IMR-90 (cell line): ENCODE measurements around the gene ADCYAP1.

Experiments used
- BHLHE40 ChIP-seq: fragments of 150-350 bp; IDR thresholded peaks from 2 replicates; pipeline ENCODE4 v1.6.1; 2016; ENCODE audit warnings: mild to moderate bottlenecking, low read depth, low read length
- CEBPB ChIP-seq: IDR thresholded peaks from 2 replicates; pipeline ENCODE4 v1.6.1; 2012; ENCODE audit warnings: low read depth, low read length, improper control_type of control experiment
- CTCF ChIP-seq: conservative IDR thresholded peaks from 2 replicates; pipeline ENCODE4 v1.5.1; 2012; ENCODE audit warnings: mild to moderate bottlenecking, low read depth, low read length, improper control_type of control experiment
- MXI1 ChIP-seq: IDR thresholded peaks from 2 replicates; pipeline ENCODE4 v1.6.1; 2012; ENCODE audit warnings: low read depth, mild to moderate bottlenecking, low read length, moderate library complexity, borderline replicate concordance
- POLR2A ChIP-seq: IDR thresholded peaks from 2 replicates; pipeline ENCODE4 v1.6.1; 2012; ENCODE audit warnings: mild to moderate bottlenecking, low read depth, low read length

GRCh38 chr18:944440-944839, 39.8 kb downstream of the ADCYAP1 start:
- TF ChIP-seq CTCF, result no peak
- no peak for TF ChIP-seq POLR2A
- no peak for TF ChIP-seq BHLHE40
- no peak for TF ChIP-seq CEBPB
- TF ChIP-seq MXI1, result no peak
